Duodenal mucosa (tissue), 2 donors: ENCODE results near the gene ITGA1.

Source experiments
- H3K27ac ChIP-seq: one replicate; pipeline ENCODE4 v1.7.0; 2013; ENCODE audit warnings: low read depth, low read length
- H3K27me3 ChIP-seq, 2 donors: one replicate each; pipeline ENCODE4 v1.7.0; 2013; ENCODE audit warnings: low read length in 2 of 2, control low read depth in 1 of 2; ENCODE audit not compliant: insufficient read depth in 2 of 2, control insufficient read depth in 1 of 2
- H3K36me3 ChIP-seq, 2 donors: one replicate each; pipeline ENCODE4 v1.7.0; 2013; ENCODE audit warnings: low read length in 2 of 2, control low read depth in 1 of 2; ENCODE audit not compliant: insufficient read depth in 2 of 2, control insufficient read depth in 1 of 2
- H3K4me1 ChIP-seq, 2 donors: one replicate each; pipeline ENCODE4 v1.7.0; 2013; ENCODE audit warnings: low read length in 2 of 2, control low read depth in 1 of 2; ENCODE audit not compliant: insufficient read depth in 2 of 2, control insufficient read depth in 1 of 2
- H3K4me3 ChIP-seq, 2 donors: one replicate each; pipeline ENCODE4 v1.7.0; 2013; ENCODE audit warnings: low read length in 2 of 2, low read depth in 1 of 2
- H3K9ac ChIP-seq, 2 donors: one replicate each; pipeline ENCODE4 v1.7.0; 2013; ENCODE audit warnings: low read length in 2 of 2, low read depth in 1 of 2
- H3K9me3 ChIP-seq, 2 donors: one replicate each; pipeline ENCODE4 v1.7.0; 2013; ENCODE audit warnings: low read length in 2 of 2, control low read depth in 1 of 2; ENCODE audit not compliant: control insufficient read depth in 1 of 2

ITGA1 gene

GRCh38 chr5:52822437-52822836 lies 34.7 kb downstream of the ITGA1 start:
- Histone ChIP-seq H3K27ac (no peak overlapping the region), H3K9ac (no peak overlapping the region), H3K4me1 (no peaks in the 10 kb centered on the region), H3K27me3 (no peaks in the 10 kb centered on the region), H3K36me3 (no peaks in the 10 kb centered on the region), H3K9me3 (peaks cover 0 to under 1% of the 10 kb centered on the region in 2 donors), H3K4me3 (no peak overlapping the region)

DNA sequence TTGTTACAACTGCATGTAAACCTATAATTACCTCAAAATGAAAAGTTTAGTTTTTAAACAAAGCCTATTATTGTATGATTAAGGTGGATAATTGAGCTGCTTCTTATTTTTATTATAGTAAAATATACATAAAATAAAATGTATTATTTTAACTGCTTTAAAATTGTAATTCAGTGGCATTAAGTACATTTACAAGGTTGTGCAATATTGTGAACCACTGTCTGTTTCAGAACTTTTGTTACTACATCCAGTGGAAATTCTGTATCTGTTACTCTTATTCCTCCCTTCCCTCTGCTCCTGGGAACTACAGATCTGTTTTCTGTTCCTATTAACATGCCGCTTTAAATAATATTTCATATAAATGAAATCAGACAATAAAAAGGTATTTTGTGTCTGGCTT lies 37.1 kb downstream of the ITGA1 start:
- peaks cover 0 to 7% of the 10 kb centered on the region in 2 donors for H3K9me3 ChIP-seq
- no peak overlapping the region for H3K27ac ChIP-seq
- H3K9ac ChIP-seq, result no peak overlapping the region
- H3K36me3 ChIP-seq, result peaks cover 0 to 5% of the 10 kb centered on the region in 2 donors
- H3K4me3 ChIP-seq, result no peak overlapping the region
- no peaks in the 10 kb centered on the region for H3K27me3 ChIP-seq
- H3K4me1 ChIP-seq, result no peaks in the 10 kb centered on the region

GRCh38 chr5:52825826-52826225 lies 38.1 kb downstream of the ITGA1 start:
- H3K27me3 ChIP-seq, result no peaks in the 10 kb centered on the region
- peaks cover 0 to 7% of the 10 kb centered on the region in 2 donors for H3K9me3 ChIP-seq
- no peak overlapping the region for H3K9ac ChIP-seq
- H3K4me3 ChIP-seq, result no peak overlapping the region
- H3K27ac ChIP-seq, result no peak overlapping the region
- H3K4me1 ChIP-seq, result no peaks in the 10 kb centered on the region
- H3K36me3 ChIP-seq, result peaks cover 0 to 5% of the 10 kb centered on the region in 2 donors

- Histone ChIP-seq H3K27ac (no peak overlapping the region), H3K9ac (no peak overlapping the region), H3K27me3 (no peaks in the 10 kb centered on the region), H3K4me1 (no peaks in the 10 kb centered on the region), H3K4me3 (no peak overlapping the region), H3K9me3 (peaks cover 0 to 7% of the 10 kb centered on the region in 2 donors), H3K36me3 (peaks cover 0 to 5% of the 10 kb centered on the region in 2 donors)
Measured at GRCh38 chr5:52827815-52828214, 40.1 kb downstream of the ITGA1 start.

DNA sequence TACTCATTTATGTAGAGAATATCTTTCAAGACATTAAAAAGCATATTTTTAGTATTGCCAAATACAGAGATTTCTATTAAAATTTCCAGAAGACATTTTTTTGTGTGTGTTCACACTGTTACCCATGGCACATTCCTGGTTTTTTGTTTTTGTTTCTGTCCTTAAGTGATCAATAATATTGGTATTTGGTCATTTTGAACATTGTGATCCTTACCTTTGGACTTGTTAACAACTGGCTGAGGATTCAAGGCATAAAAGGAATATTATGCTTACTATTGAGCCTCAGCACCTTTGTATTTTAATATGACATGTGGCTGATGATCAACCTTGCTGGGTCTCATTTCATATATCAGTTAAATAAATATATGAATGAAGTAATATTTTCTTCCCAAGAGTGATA lies 41.9 kb downstream of the ITGA1 start:
- H3K27me3 ChIP-seq, result no peaks in the 10 kb centered on the region
- H3K36me3 ChIP-seq, result peaks cover 0 to 5% of the 10 kb centered on the region in 2 donors
- H3K27ac ChIP-seq, result no peak overlapping the region
- H3K4me1 ChIP-seq, result no peaks in the 10 kb centered on the region
- no peak overlapping the region for H3K4me3 ChIP-seq
- no peak overlapping the region for H3K9ac ChIP-seq
- peaks cover 0 to 7% of the 10 kb centered on the region in 2 donors for H3K9me3 ChIP-seq

GRCh38 chr5:52830650-52831049 lies 42.9 kb downstream of the ITGA1 start:
- peaks cover 0 to 7% of the 10 kb centered on the region in 2 donors for H3K9me3 ChIP-seq
- no peak overlapping the region for H3K4me3 ChIP-seq
- no peak overlapping the region for H3K9ac ChIP-seq
- H3K27ac ChIP-seq, result no peak overlapping the region
- no peaks in the 10 kb centered on the region for H3K27me3 ChIP-seq
- H3K36me3 ChIP-seq, result peaks cover 0 to 5% of the 10 kb centered on the region in 2 donors
- no peaks in the 10 kb centered on the region for H3K4me1 ChIP-seq

DNA sequence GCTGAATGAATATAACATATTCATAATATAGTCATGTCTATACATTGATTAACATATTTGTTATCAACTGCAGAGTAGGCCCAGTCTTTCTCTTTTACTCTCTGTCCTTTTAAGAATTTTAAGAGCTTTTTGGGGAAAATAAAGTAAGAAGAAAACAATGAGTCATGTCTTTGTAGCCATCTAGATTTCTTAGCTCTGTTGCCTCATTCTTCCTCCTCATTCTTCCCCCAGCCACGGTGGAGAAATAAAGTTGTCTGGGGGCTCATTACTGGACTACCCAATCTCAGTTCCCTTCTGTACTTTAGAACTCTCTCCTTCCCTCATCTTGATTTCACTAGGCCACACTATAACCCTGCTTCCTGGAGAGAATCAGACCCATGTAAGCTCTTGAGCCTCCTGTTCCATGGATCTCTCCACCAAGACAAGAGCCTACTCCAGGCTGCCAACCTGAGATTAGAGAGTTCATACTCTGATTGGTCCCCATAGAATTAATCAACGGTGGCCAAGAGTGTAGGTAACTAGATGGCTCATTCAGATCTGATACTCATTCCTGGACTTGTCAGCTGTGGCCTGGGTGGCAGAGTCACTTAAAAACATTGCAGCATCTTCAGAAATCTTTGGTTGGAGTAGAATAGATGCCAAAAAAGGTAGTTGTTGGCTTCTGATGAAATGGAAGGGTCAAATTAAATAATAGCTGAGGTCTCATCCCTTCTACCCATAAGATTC lies 44.2 kb downstream of the ITGA1 start:
- no peaks in the 10 kb centered on the region for H3K4me1 ChIP-seq
- no peaks in the 10 kb centered on the region for H3K27me3 ChIP-seq
- H3K9ac ChIP-seq, result no peak overlapping the region
- peaks cover 0 to 5% of the 10 kb centered on the region in 2 donors for H3K36me3 ChIP-seq
- peaks cover 0 to 7% of the 10 kb centered on the region in 2 donors for H3K9me3 ChIP-seq
- H3K4me3 ChIP-seq, result no peak overlapping the region
- H3K27ac ChIP-seq, result no peak overlapping the region

DNA sequence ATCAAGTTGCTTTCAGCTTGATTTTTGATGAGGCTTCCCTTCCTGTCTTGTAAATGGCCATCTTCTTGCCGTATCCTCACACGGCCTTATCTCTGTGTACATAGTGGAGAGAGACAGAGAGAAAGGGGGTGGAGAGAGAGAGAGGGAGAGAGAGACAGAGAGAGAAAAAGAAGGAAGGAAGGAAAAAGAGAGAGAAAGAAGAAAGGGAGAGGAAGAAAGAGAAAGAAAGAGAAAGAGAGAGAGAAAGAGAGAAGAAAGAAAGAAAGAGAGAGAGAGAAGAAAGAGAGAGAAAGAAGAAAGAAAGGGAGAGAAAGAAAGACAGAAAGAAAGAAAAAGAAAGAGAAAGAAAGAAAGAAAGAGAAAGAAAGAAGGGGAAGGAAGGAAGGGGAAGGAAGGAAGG lies 46.6 kb downstream of the ITGA1 start:
- Histone ChIP-seq H3K36me3 (no peaks in the 10 kb centered on the region), H3K9me3 (no peaks in the 10 kb centered on the region), H3K27me3 (no peaks in the 10 kb centered on the region), H3K4me3 (no peak overlapping the region), H3K9ac (no peak overlapping the region), H3K27ac (no peak overlapping the region), H3K4me1 (no peaks in the 10 kb centered on the region)

DNA sequence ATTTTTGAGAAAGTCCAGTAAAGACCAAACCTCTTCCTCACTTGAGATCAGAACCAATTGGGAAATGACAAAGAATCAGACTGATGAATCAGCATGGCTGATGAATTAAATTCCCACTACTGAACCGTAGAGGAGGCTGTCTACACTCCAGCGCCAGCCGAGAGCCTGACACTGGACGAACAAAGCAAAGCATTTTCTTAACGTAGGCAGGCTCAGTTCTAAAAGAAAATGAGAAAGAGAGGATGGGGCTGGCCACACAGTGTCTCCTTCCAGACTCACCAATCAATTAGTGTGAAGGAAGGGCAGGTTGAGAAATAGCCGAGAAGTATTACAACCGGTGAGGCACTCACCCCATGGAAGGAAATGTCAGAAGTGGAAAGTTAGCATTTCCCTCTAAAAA lies 49.4 kb downstream of the ITGA1 start:
- no peak overlapping the region for H3K4me3 ChIP-seq
- no peaks in the 10 kb centered on the region for H3K9me3 ChIP-seq
- no peaks in the 10 kb centered on the region for H3K4me1 ChIP-seq
- H3K27ac ChIP-seq, result peak overlapping the region; percentile 48
- H3K9ac ChIP-seq, result no peak overlapping the region
- H3K36me3 ChIP-seq, result no peaks in the 10 kb centered on the region
- H3K27me3 ChIP-seq, result no peaks in the 10 kb centered on the region

DNA sequence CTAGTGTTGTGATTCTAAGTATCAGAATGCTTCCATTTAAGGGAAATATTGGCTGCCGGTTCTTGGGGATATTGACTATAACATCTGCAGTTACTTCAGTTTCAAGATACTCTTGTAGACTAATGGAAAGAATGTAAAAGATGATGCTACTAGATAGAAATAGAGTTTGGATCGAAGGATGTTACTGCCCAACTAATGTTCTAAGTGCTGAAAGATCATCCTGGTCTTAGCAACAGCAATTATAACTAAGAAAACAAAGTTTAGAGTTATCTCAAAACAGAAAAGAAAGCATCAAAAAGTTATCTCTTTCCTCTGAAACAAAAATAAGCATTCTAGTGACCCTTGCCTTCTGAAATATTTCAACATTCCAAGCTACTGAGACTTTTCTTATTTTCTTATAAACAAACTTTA lies 49.9 kb downstream of the ITGA1 start:
- no peak overlapping the region for H3K9ac ChIP-seq
- H3K27ac ChIP-seq, result peak overlapping the region; percentile 48
- no peaks in the 10 kb centered on the region for H3K27me3 ChIP-seq
- H3K36me3 ChIP-seq, result no peaks in the 10 kb centered on the region
- no peaks in the 10 kb centered on the region for H3K4me1 ChIP-seq
- no peaks in the 10 kb centered on the region for H3K9me3 ChIP-seq
- H3K4me3 ChIP-seq, result no peak overlapping the region
